Measurements from ENCODE around the gene SLC4A2.

- no peak for TF ChIP-seq CTCF (conservative IDR thresholded peaks at IDR 0.05 in 1 of 2, IDR thresholded peaks at IDR 0.05 in 1 of 2; ENCODE audit: extremely low read depth in 1 of 2, insufficient read depth in 1 of 2, low read depth in 1 of 2, low read length in 2 of 2)
- no peak for TF ChIP-seq EZH2 (IDR thresholded peaks at IDR 0.05; ENCODE audit: borderline replicate concordance, low read length)
These were observed 65.1 kb downstream of the SLC4A2 start for GRCh38 chr7:151124481-151124880.

Data from mammary epithelial cell (primary cell).